Measurements from ENCODE around the gene HAVCR2.

Gene HAVCR2

GRCh38 chr5:157108976-157109375 is at the start of gene HAVCR2:
TSS of gene HAVCR2 (minus strand) at chr5:157109044. CDS start at chr5:157108983, 61 bp downstream.
- DNase-seq = peak; percentile 77

GRCh38 chr5:157157293-157157891 is 48.5 kb upstream of the HAVCR2 start:
- DNase-seq = no peak

- DNase-seq = no peak
Measured at GRCh38 chr5:157155297-157155696, 46.5 kb upstream of the HAVCR2 start.

- DNase-seq = no peak
Measured at GRCh38 chr5:157150995-157151394, 42.2 kb upstream of the HAVCR2 start.

- DNase-seq = peak; percentile 34
Measured at GRCh38 chr5:157148734-157149615, 40.1 kb upstream of the HAVCR2 start.

- peak; percentile 50 for DNase-seq
Measured at GRCh38 chr5:157143127-157143971, 34.5 kb upstream of the HAVCR2 start.

GRCh38 chr5:157142317-157143126 is 33.7 kb upstream of the HAVCR2 start, which contains the start of gene MED7:
TSS of gene MED7 (minus strand) at chr5:157142865. CDS start at chr5:157139431, 3,434 bp downstream.
- DNase-seq = peak; percentile 96

GRCh38 chr5:157137691-157138090 is 28.8 kb upstream of the HAVCR2 start:
- DNase-seq = no peak

GRCh38 chr5:157132281-157132612 is 23.4 kb upstream of the HAVCR2 start:
- DNase-seq = no peak

- no peak for DNase-seq
Measured at GRCh38 chr5:157130925-157131324, 22.1 kb upstream of the HAVCR2 start.

- DNase-seq = no peak
Measured at GRCh38 chr5:157121709-157122108, 12.9 kb upstream of the HAVCR2 start.

- no peak for DNase-seq
Measured at GRCh38 chr5:157120102-157120501, 11.3 kb upstream of the HAVCR2 start.

- DNase-seq = no peak
Measured at GRCh38 chr5:157116483-157116954, 7.7 kb upstream of the HAVCR2 start.

- DNase-seq = no peak
Measured at GRCh38 chr5:157115502-157115901, 6.7 kb upstream of the HAVCR2 start.

GRCh38 chr5:157115012-157115411 is 6.2 kb upstream of the HAVCR2 start:
- DNase-seq = no peak

- no peak for DNase-seq
Measured at GRCh38 chr5:157113002-157113401, 4.2 kb upstream of the HAVCR2 start.

GRCh38 chr5:157109744-157110143 is 900 bp upstream of the HAVCR2 start:
- peak; percentile 49 for DNase-seq

- DNase-seq = no peak
Measured at GRCh38 chr5:157107508-157107907, 1.3 kb downstream of the HAVCR2 start.

- peak; percentile 3 for DNase-seq
Measured at GRCh38 chr5:157106630-157107461, 2.0 kb downstream of the HAVCR2 start.

- no peak for DNase-seq
Measured at GRCh38 chr5:157100140-157100679, 8.6 kb downstream of the HAVCR2 start.
